Measurements from ENCODE around the gene ANKFY1.

DNA sequence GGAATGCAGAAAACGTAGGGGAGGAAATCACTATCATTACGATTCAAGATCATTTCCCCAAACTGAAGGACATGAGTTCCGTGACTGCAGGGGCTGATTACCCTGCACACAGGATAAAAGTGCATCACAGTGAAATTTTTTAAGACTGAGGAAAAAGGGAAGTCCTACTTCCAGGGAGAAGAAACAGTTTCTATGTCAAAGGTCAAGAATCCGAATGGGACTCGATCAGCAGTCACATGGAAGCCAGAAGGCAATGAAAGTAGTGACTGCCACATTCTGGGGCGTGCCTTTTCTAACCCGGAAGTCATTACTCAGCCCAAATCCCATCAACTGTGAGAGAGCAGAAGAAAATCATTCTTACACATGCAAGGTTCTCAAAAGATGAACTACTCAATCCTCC lies 133.1 kb downstream of the ANKFY1 start:
- TF ChIP-seq, protein P1, sequence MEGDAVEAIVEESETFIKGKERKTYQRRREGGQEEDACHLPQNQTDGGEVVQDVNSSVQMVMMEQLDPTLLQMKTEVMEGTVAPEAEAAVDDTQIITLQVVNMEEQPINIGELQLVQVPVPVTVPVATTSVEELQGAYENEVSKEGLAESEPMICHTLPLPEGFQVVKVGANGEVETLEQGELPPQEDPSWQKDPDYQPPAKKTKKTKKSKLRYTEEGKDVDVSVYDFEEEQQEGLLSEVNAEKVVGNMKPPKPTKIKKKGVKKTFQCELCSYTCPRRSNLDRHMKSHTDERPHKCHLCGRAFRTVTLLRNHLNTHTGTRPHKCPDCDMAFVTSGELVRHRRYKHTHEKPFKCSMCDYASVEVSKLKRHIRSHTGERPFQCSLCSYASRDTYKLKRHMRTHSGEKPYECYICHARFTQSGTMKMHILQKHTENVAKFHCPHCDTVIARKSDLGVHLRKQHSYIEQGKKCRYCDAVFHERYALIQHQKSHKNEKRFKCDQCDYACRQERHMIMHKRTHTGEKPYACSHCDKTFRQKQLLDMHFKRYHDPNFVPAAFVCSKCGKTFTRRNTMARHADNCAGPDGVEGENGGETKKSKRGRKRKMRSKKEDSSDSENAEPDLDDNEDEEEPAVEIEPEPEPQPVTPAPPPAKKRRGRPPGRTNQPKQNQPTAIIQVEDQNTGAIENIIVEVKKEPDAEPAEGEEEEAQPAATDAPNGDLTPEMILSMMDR (IDR thresholded peaks at IDR 0.05 in 2 of 3, conservative IDR thresholded peaks at IDR 0.05 in 1 of 3; ENCODE audit: borderline replicate concordance in 1 of 3, insufficient read depth in 1 of 3, low read depth in 2 of 3, low read length in 2 of 3), result no peak
- TF ChIP-seq EZH2phosphoT487 (IDR thresholded peaks at IDR 0.05; ENCODE audit: borderline replicate concordance) (no peak), SRF (IDR thresholded peaks at IDR 0.05; ENCODE audit: low read depth) (no peak), YY1 (IDR thresholded peaks at IDR 0.05; ENCODE audit: extremely low read depth, insufficient replicate concordance, low read depth, low read length) (no peak), CBX3 (IDR thresholded peaks at IDR 0.05; ENCODE audit: low read depth) (no peak), EZH2 (IDR thresholded peaks at IDR 0.05) (no peak), POLR2AphosphoS5 (IDR thresholded peaks at IDR 0.05; ENCODE audit: low read depth, low read length) (no peak)
- TF ChIP-seq, protein P2, sequence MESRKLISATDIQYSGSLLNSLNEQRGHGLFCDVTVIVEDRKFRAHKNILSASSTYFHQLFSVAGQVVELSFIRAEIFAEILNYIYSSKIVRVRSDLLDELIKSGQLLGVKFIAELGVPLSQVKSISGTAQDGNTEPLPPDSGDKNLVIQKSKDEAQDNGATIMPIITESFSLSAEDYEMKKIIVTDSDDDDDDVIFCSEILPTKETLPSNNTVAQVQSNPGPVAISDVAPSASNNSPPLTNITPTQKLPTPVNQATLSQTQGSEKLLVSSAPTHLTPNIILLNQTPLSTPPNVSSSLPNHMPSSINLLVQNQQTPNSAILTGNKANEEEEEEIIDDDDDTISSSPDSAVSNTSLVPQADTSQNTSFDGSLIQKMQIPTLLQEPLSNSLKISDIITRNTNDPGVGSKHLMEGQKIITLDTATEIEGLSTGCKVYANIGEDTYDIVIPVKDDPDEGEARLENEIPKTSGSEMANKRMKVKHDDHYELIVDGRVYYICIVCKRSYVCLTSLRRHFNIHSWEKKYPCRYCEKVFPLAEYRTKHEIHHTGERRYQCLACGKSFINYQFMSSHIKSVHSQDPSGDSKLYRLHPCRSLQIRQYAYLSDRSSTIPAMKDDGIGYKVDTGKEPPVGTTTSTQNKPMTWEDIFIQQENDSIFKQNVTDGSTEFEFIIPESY (IDR thresholded peaks at IDR 0.05; ENCODE audit: extremely low read depth, insufficient replicate concordance, low read length), result no peak
- TF ChIP-seq, protein P3, sequence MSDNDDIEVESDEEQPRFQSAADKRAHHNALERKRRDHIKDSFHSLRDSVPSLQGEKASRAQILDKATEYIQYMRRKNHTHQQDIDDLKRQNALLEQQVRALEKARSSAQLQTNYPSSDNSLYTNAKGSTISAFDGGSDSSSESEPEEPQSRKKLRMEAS (IDR thresholded peaks at IDR 0.05), result no peak

All from HCT116 (cell line).